ENCODE data around the gene CXXC1.

GRCh38 chr18:50311650-50312049 is 24.2 kb upstream of the CXXC1 start:
- TF ChIP-seq CTCF (conservative IDR thresholded peaks at IDR 0.05) (no peak), EZH2 (IDR thresholded peaks at IDR 0.05; ENCODE audit: low read depth) (no peak)

Data from PC-9 (cell line).